Lower lobe of right lung (tissue), 2 donors: ENCODE measurements around the gene GOLGA3. TPM values are rescaled to one million over a fixed set of nuclear protein-coding genes. Genes with fewer than 3 reads are reported as not detected.
A peak's percentile ranks its signal among the peaks of the same experiment; 100 is the strongest.
"Not testable (repeated sequence)": the region's sequence is repeated elsewhere in the genome, so short reads cannot be mapped to it uniquely, and the experiment has no call there.

ENCODE experiments used
- ATAC-seq, 2 donors: fragments of 200-7000 bp; cut with Tn5 transposase; one replicate each; pipeline ENCODE4 v1.9.1; 2020 to 2022; ENCODE audit warnings: mild to moderate bottlenecking in 2 of 2, moderate library complexity in 2 of 2
- DNase-seq: peaks from one replicate; pipeline ENCODE4 v3.0.0-alpha.2; 2020
- H3K27ac ChIP-seq: fragments of 200-600 bp; one replicate; pipeline ENCODE4 v1.8.0; 2022
- H3K27me3 ChIP-seq: fragments of 200-600 bp; one replicate; pipeline ENCODE4 v1.8.0; 2022; ENCODE audit warnings: low read depth
- H3K36me3 ChIP-seq: fragments of 200-600 bp; one replicate; pipeline ENCODE4 v1.8.0; 2022; ENCODE audit warnings: mild to moderate bottlenecking
- H3K4me1 ChIP-seq: fragments of 200-600 bp; one replicate; pipeline ENCODE4 v1.8.0; 2022
- H3K4me3 ChIP-seq: fragments of 200-600 bp; one replicate; pipeline ENCODE4 v1.8.0; 2022; ENCODE audit warnings: mild to moderate bottlenecking
- H3K9me3 ChIP-seq: fragments of 200-600 bp; one replicate; pipeline ENCODE4 v1.8.0; 2022
- intact Hi-C: fragments of 100-400 bp; cut with DNase I; formaldehyde crosslinking; loops from one replicate; pipeline ENCODE4 v1.11.0; 2022
- total RNA-seq: library from RNA; stranded (reverse); fragmentation: NEBNext Ultra II Directional; extraction: Animal tissue kit (Norgen Biotek cat#: 25700); gene quantifications from one replicate; pipeline ENCODE4 v1.2.1, GENCODE V29; 2021
- TF ChIP-seq, protein P1 (sequence below): fragments of 200-600 bp; IDR thresholded peaks from one replicate; pipeline ENCODE4 v1.8.0; 2022; ENCODE audit warnings: antibody characterized with exemption, mild to moderate bottlenecking
- donor health status: DM: no; HTN: yes; CAD: no; lungs with severe emphysema.

The GOLGA3 gene
- total RNA-seq, 1 donor from 2014 or later = 59.7 TPM

DNA sequence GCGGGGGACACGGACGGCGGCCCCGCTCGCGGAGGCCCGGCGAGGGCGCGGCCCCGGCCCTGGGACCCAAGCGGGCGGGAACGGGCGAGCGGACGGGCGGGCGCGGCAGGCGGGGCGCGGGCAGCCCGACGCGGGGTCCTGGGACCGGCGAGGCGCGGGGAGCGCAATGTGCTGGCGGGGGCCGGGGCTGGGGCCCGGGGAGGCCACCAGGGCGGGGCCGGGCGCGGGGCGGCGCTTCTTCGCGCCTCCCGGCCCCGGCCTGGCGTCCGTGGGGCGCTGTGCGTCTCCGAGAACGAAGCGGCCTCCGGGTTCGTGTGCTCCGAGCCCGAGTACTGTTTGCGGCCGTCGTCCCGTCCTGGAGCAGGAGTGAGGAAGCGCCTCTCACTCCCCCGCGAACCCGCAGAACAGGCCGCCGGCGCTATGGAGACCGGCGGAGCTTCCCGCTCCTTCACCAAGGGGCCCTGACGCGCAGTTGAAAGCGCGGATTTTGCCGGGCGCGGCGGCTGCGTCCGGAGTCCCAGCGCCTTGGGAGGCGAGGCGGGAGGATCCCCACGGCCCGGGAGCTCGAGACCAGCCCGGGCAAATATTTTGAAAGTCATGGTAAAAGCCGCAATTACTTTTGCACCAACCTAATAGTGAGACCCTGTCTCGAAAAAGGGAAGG, 66.6 kb downstream of the GOLGA3 start:
- TF ChIP-seq, protein P1, sequence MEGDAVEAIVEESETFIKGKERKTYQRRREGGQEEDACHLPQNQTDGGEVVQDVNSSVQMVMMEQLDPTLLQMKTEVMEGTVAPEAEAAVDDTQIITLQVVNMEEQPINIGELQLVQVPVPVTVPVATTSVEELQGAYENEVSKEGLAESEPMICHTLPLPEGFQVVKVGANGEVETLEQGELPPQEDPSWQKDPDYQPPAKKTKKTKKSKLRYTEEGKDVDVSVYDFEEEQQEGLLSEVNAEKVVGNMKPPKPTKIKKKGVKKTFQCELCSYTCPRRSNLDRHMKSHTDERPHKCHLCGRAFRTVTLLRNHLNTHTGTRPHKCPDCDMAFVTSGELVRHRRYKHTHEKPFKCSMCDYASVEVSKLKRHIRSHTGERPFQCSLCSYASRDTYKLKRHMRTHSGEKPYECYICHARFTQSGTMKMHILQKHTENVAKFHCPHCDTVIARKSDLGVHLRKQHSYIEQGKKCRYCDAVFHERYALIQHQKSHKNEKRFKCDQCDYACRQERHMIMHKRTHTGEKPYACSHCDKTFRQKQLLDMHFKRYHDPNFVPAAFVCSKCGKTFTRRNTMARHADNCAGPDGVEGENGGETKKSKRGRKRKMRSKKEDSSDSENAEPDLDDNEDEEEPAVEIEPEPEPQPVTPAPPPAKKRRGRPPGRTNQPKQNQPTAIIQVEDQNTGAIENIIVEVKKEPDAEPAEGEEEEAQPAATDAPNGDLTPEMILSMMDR = peak; percentile 39
- peak; percentile 91 for DNase-seq
- intact Hi-C loops = no loop called here
- Histone ChIP-seq H3K27me3 (no peaks in the 10 kb centered on the region), H3K4me3 (peak overlapping the region; percentile 70), H3K27ac (peak overlapping the region; percentile 97), H3K9me3 (no peaks in the 10 kb centered on the region), H3K36me3 (peaks cover 10% of the 10 kb centered on the region), H3K4me1 (peaks cover 41% of the 10 kb centered on the region)
- ATAC-seq = peak; percentile 93 to 96

GRCh38 chr12:132761032-132761920, 67.4 kb downstream of the GOLGA3 start, which contains the start of gene ANKLE2:
ANKLE2 (minus strand) TSS chr12:132761832; CDS start chr12:132761798, 34 bp downstream.
- intact Hi-C loops = no loop called here
- Histone ChIP-seq H3K4me1 (peaks cover 33% of the 10 kb centered on the region), H3K27me3 (no peaks in the 10 kb centered on the region), H3K27ac (peak within 1 kb of the TSS; percentile 97), H3K9me3 (no peaks in the 10 kb centered on the region), H3K4me3 (peak within 1 kb of the TSS; percentile 86), H3K36me3 (peaks cover 17% of the 10 kb centered on the region)
- DNase-seq (peak; percentile 71), ATAC-seq (peak; percentile 46 to 57)
- TF ChIP-seq, protein P1 = no peak

DNA sequence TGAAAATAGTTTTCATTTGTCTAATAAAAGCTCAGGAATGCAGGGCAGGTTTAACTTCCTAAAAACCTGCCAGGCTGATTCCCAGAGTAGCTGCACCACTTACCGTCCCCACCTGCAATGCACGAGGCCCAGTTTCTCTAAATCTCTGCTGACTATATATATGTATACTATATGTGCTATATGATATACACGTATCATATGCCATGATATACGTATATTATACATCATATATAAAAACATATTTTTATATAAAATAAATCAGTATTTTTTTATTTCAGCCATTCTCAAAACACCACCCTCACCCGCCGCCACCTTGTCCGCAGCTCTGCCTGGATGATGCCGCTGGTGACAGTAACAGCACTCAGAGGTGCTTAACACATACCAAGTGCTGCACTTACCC, 69.3 kb downstream of the GOLGA3 start:
- no peak for DNase-seq
- intact Hi-C loops = no loop called here
- H3K36me3 ChIP-seq = peaks cover 26% of the 10 kb centered on the region
- H3K27ac ChIP-seq = no peak overlapping the region
- TF ChIP-seq, protein P1 = no peak
- no peak for ATAC-seq
- no peak overlapping the region for H3K4me3 ChIP-seq
- H3K9me3 ChIP-seq = no peaks in the 10 kb centered on the region
- no peaks in the 10 kb centered on the region for H3K27me3 ChIP-seq
- H3K4me1 ChIP-seq = peaks cover 28% of the 10 kb centered on the region

GRCh38 chr12:132758825-132759224, 69.8 kb downstream of the GOLGA3 start:
- H3K27me3 ChIP-seq, DNase-seq, H3K4me3 ChIP-seq, H3K9me3 ChIP-seq, ATAC-seq, H3K27ac ChIP-seq, intact Hi-C loops: not testable (repeated sequence)
- Histone ChIP-seq H3K4me1 (peaks cover 28% of the 10 kb centered on the region), H3K36me3 (peaks cover 32% of the 10 kb centered on the region)

GRCh38 chr12:132754160-132754932, 74.3 kb downstream of the GOLGA3 start:
- peak; percentile 25 for DNase-seq
- Histone ChIP-seq H3K36me3 (peaks cover 76% of the 10 kb centered on the region), H3K4me1 (peaks cover 3% of the 10 kb centered on the region), H3K27ac (no peak overlapping the region), H3K9me3 (no peaks in the 10 kb centered on the region), H3K27me3 (no peaks in the 10 kb centered on the region), H3K4me3 (no peak overlapping the region)
- intact Hi-C loops = no loop called here
- ATAC-seq = no peak
- TF ChIP-seq, protein P1 = no peak

- H3K36me3 ChIP-seq = peaks cover 82% of the 10 kb centered on the region
- H3K4me1 ChIP-seq, H3K27ac ChIP-seq, intact Hi-C loops, H3K9me3 ChIP-seq, H3K27me3 ChIP-seq, H3K4me3 ChIP-seq, ATAC-seq: not testable (repeated sequence)
- peak; percentile 10 for DNase-seq
Measured at GRCh38 chr12:132753670-132754069, 75.0 kb downstream of the GOLGA3 start.
